ENCODE results near the gene WDR59.

DNA sequence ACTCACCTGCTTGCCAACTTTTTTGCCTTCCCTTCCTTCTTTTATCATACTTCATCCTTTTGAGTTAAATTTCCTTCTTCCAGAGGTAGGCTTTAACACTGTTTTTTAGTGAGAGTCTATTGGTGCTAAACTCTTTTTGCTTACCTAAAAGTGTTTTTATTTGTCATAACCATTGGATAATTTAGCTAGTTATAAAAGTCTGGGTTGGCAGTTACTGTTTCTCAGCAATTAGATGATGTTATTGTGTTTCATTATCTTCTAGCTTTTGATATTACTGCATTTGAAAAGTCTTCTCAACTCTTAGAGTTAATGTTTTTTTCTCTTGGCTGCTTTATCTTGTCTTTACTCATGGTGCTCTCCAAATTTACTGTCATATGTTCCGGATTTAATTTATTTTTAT lies 36.5 kb upstream of the WDR59 start:
- TF ChIP-seq, protein P1, sequence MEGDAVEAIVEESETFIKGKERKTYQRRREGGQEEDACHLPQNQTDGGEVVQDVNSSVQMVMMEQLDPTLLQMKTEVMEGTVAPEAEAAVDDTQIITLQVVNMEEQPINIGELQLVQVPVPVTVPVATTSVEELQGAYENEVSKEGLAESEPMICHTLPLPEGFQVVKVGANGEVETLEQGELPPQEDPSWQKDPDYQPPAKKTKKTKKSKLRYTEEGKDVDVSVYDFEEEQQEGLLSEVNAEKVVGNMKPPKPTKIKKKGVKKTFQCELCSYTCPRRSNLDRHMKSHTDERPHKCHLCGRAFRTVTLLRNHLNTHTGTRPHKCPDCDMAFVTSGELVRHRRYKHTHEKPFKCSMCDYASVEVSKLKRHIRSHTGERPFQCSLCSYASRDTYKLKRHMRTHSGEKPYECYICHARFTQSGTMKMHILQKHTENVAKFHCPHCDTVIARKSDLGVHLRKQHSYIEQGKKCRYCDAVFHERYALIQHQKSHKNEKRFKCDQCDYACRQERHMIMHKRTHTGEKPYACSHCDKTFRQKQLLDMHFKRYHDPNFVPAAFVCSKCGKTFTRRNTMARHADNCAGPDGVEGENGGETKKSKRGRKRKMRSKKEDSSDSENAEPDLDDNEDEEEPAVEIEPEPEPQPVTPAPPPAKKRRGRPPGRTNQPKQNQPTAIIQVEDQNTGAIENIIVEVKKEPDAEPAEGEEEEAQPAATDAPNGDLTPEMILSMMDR (IDR thresholded peaks at IDR 0.05) = no peak
- no peak for TF ChIP-seq EP300 (IDR thresholded peaks at IDR 0.05)

All from tibial nerve (tissue), 4 donors.